SW480 (cell line): Measurements from ENCODE around the gene EXOC6B.

ENCODE experiments used
- DNase-seq: peaks from one replicate; pipeline ENCODE4 v3.0.0-alpha.2; 2016; ENCODE audit warnings: low spot score

EXOC6B gene

GRCh38 chr2:72157871-72158771 is 667.7 kb downstream of the EXOC6B start:
- DNase-seq, result no peak

GRCh38 chr2:72156872-72157271 is 669.0 kb downstream of the EXOC6B start:
- no peak for DNase-seq

GRCh38 chr2:72155737-72156136 is 670.1 kb downstream of the EXOC6B start:
- DNase-seq, result no peak

GRCh38 chr2:72155151-72155550 is 670.7 kb downstream of the EXOC6B start:
- DNase-seq, result no peak

GRCh38 chr2:72154386-72154975 is 671.4 kb downstream of the EXOC6B start:
- DNase-seq, result no peak

GRCh38 chr2:72153924-72154323 is 671.9 kb downstream of the EXOC6B start:
- no peak for DNase-seq

GRCh38 chr2:72153026-72153791 is 672.6 kb downstream of the EXOC6B start:
- no peak for DNase-seq

GRCh38 chr2:72150861-72151356 is 674.9 kb downstream of the EXOC6B start:
- no peak for DNase-seq

- peak; percentile 90 for DNase-seq
Observed at GRCh38 chr2:72150157-72150860, 675.5 kb downstream of the EXOC6B start.

GRCh38 chr2:72149556-72150156 is 676.2 kb downstream of the EXOC6B start:
- no peak for DNase-seq

- peak; percentile 32 for DNase-seq
Observed at GRCh38 chr2:72148837-72149555, 676.8 kb downstream of the EXOC6B start.

- DNase-seq, result no peak
Observed at GRCh38 chr2:72148003-72148836, 677.6 kb downstream of the EXOC6B start.

GRCh38 chr2:72147303-72147971 is 678.4 kb downstream of the EXOC6B start, which contains the start of gene CYP26B1:
TSS of gene CYP26B1 (minus strand) at chr2:72147862. CDS start at chr2:72147834, 28 bp downstream.
- DNase-seq, result no peak

GRCh38 chr2:72146347-72147302 is 679.2 kb downstream of the EXOC6B start:
- no peak for DNase-seq

- no peak for DNase-seq
Observed at GRCh38 chr2:72145658-72146329, 680.0 kb downstream of the EXOC6B start.

- DNase-seq, result peak; percentile 56
Observed at GRCh38 chr2:72145289-72145657, 680.6 kb downstream of the EXOC6B start.

GRCh38 chr2:72144632-72145288 is 681.1 kb downstream of the EXOC6B start:
- peak; percentile 73 for DNase-seq
